Ishikawa (cell line): Measurements from ENCODE around the gene FURIN.

ENCODE experiments used
- CEBPB ChIP-seq: IDR thresholded peaks from 2 replicates; pipeline ENCODE4 v1.6.1; 2012
- CREB1 ChIP-seq: IDR thresholded peaks from 2 replicates; pipeline ENCODE4 v1.6.1; 2012; ENCODE audit warnings: low read depth
- EGR1 ChIP-seq: IDR thresholded peaks from 2 replicates; pipeline ENCODE4 v1.6.1; 2012
- EP300 ChIP-seq: IDR thresholded peaks from 2 replicates; pipeline ENCODE4 v1.6.1; 2012; ENCODE audit warnings: borderline replicate concordance
- FOXM1 ChIP-seq: IDR thresholded peaks from 2 replicates; pipeline ENCODE4 v1.6.1; 2012; ENCODE audit warnings: low read depth, borderline replicate concordance
- MAX ChIP-seq: IDR thresholded peaks from 2 replicates; pipeline ENCODE4 v1.6.1; 2012
- NFIC ChIP-seq: IDR thresholded peaks from 2 replicates; pipeline ENCODE4 v1.6.1; 2012
- RAD21 ChIP-seq: IDR thresholded peaks from 2 replicates; pipeline ENCODE4 v1.6.1; 2012; ENCODE audit warnings: low read depth
- TAF1 ChIP-seq: IDR thresholded peaks from 2 replicates; pipeline ENCODE4 v1.6.1; 2012; ENCODE audit warnings: low read depth, mild to moderate bottlenecking
- TCF12 ChIP-seq: IDR thresholded peaks from 2 replicates; pipeline ENCODE4 v1.6.1; 2012; ENCODE audit warnings: low read depth
- TEAD4 ChIP-seq: IDR thresholded peaks from 2 replicates; pipeline ENCODE4 v1.6.1; 2012
- USF1 ChIP-seq: IDR thresholded peaks from 2 replicates; pipeline ENCODE4 v1.6.1; 2012
- YY1 ChIP-seq: IDR thresholded peaks from 2 replicates; pipeline ENCODE4 v1.6.1; 2012; ENCODE audit warnings: low read depth
- ZBTB7A ChIP-seq: IDR thresholded peaks from 2 replicates; pipeline ENCODE4 v1.6.1; 2012; ENCODE audit warnings: low read depth
- TF ChIP-seq, protein P1 (sequence below): IDR thresholded peaks from 2 replicates; pipeline ENCODE4 v1.6.1; 2012; ENCODE audit warnings: low read depth, mild to moderate bottlenecking

FURIN gene

GRCh38 chr15:90860450-90860849 lies 7.9 kb upstream of the FURIN start:
- TF ChIP-seq ZBTB7A, result no peak
- TF ChIP-seq, protein P1, sequence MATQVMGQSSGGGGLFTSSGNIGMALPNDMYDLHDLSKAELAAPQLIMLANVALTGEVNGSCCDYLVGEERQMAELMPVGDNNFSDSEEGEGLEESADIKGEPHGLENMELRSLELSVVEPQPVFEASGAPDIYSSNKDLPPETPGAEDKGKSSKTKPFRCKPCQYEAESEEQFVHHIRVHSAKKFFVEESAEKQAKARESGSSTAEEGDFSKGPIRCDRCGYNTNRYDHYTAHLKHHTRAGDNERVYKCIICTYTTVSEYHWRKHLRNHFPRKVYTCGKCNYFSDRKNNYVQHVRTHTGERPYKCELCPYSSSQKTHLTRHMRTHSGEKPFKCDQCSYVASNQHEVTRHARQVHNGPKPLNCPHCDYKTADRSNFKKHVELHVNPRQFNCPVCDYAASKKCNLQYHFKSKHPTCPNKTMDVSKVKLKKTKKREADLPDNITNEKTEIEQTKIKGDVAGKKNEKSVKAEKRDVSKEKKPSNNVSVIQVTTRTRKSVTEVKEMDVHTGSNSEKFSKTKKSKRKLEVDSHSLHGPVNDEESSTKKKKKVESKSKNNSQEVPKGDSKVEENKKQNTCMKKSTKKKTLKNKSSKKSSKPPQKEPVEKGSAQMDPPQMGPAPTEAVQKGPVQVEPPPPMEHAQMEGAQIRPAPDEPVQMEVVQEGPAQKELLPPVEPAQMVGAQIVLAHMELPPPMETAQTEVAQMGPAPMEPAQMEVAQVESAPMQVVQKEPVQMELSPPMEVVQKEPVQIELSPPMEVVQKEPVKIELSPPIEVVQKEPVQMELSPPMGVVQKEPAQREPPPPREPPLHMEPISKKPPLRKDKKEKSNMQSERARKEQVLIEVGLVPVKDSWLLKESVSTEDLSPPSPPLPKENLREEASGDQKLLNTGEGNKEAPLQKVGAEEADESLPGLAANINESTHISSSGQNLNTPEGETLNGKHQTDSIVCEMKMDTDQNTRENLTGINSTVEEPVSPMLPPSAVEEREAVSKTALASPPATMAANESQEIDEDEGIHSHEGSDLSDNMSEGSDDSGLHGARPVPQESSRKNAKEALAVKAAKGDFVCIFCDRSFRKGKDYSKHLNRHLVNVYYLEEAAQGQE, result no peak
- no peak for TF ChIP-seq USF1
- no peak for TF ChIP-seq TAF1

- TF ChIP-seq FOXM1, result no peak
- no peak for TF ChIP-seq CREB1
- TF ChIP-seq TEAD4, result no peak
- no peak for TF ChIP-seq TAF1
- TF ChIP-seq TCF12, result no peak
- TF ChIP-seq EP300, result no peak
- no peak for TF ChIP-seq NFIC
- TF ChIP-seq YY1, result no peak
- TF ChIP-seq EGR1, result no peak
- TF ChIP-seq RAD21, result no peak
- TF ChIP-seq MAX, result no peak
- no peak for TF ChIP-seq USF1
- TF ChIP-seq CEBPB, result no peak
- TF ChIP-seq ZBTB7A, result no peak
- TF ChIP-seq, protein P1, result no peak
These were observed 7.3 kb upstream of the FURIN start for GRCh38 chr15:90860942-90861675.

GRCh38 chr15:90862487-90862886 lies 5.9 kb upstream of the FURIN start:
- no peak for TF ChIP-seq CEBPB
- no peak for TF ChIP-seq NFIC

DNA sequence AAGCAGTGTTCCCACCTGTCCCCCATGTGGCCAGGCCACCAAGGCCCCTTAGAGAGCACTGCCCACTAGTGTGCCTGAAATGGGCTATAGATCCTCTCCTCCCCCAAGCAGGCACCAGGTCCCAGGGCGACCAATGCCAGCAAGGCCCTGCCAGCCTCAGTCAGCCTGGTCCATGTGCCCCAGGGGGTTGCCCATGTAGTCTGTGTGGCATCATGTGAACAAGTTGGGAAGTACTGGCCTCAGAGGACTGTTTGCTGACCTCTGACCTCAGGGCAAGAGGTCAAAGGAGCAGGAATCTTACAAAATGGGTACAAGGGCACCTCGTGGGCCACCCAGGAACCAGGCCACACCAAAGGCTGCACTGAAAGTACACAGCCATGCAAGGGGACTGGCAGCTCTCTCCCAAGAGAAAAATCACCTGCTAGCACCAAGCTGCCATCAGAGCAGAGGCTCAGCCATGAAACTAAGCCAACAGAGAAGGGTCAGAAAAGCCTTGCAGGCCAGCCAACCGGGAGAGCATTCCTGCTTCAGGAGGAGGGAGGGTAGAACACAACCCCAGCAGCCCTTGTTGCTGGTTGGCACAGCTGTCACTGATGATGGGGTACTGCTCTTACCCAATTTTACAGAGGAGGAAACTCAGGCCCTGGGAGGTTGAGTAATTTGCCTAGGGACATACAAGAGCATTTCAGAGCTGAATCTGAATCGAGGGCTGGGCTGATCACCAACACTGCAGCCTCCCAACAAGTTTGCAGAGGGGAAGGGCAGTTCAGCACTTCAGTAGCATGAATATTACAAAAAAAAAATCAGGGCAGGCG lies 5.2 kb upstream of the FURIN start:
- TF ChIP-seq EGR1 (no peak), EP300 (no peak), ZBTB7A (no peak), FOXM1 (no peak), CEBPB (no peak), MAX (no peak), TAF1 (no peak), RAD21 (no peak), TEAD4 (no peak), NFIC (no peak), TCF12 (no peak), CREB1 (no peak), YY1 (no peak), USF1 (no peak)
- TF ChIP-seq, protein P1, result no peak
